ENCODE measurements around the gene UGGT1. TPM values are rescaled to one million over a fixed set of nuclear protein-coding genes. Genes with fewer than 3 reads are reported as not detected.

UGGT1 gene
- total and polyA plus RNA-seq, 9 of the 15 experiments (the other 6 are each of a cell fraction or from before 2014, with no cell fraction given), result 5.1 to 56.4 (median 37.9) TPM

- 85% methylated on average over 4 of the region's 4 CpGs for WGBS (ENCODE audit: insufficient coverage, low coverage, missing lambda C conversion rate)
- Histone ChIP-seq H3K4me2 (ENCODE audit: insufficient read depth, low read length) (no peak overlapping the region), H3K4me3 (no peak overlapping the region), H3K4me1 (replicated peaks in 1 of 2; ENCODE audit: control insufficient read depth in 2 of 2, insufficient read depth in 2 of 2, low read length in 2 of 2) (no peaks in the 10 kb centered on the region), H3K36me3 (ENCODE audit: control insufficient read depth, insufficient read depth, low read length) (peaks cover 94% of the 10 kb centered on the region), H2AFZ (ENCODE audit: low read depth, low read length) (no peak overlapping the region), H3K79me2 (ENCODE audit: control insufficient read depth, insufficient read depth, low read length) (no peaks in the 10 kb centered on the region), H4K20me1 (replicated peaks; ENCODE audit: control insufficient read depth, insufficient read depth, low read length) (no peaks in the 10 kb centered on the region; the same call in 1 of the 2 replicates), H3K9ac (ENCODE audit: insufficient read depth in 1 of 2, low read depth in 2 of 2, low read length in 2 of 2) (no peak overlapping the region), H3K9me1 (ENCODE audit: control insufficient read depth, insufficient read depth, low read length) (no peaks in the 10 kb centered on the region), H3K27me3 (ENCODE audit: control insufficient read depth in 2 of 2, insufficient read depth in 2 of 2, low read length in 2 of 2) (no peaks in the 10 kb centered on the region), H3K27ac (ENCODE audit: extremely low read depth, low read depth, low read length) (no peak overlapping the region), H3K9me3 (replicated peaks; ENCODE audit: control insufficient read depth, insufficient read depth, low read depth, low read length) (no peaks in the 10 kb centered on the region)
- intact Hi-C loops (cut with micrococcal nuclease), result loop anchor here (10.0 kb wide), 1 partner anchor 245 kb away; no protein-coding TSS in a partner anchor
- no peak for TF ChIP-seq FOXA3 (CRISPR knock-in tag; conservative IDR thresholded peaks at IDR 0.05 in 1 of 2, IDR thresholded peaks at IDR 0.05 in 1 of 2)
- TF ChIP-seq SAFB (IDR thresholded peaks at IDR 0.05; ENCODE audit: borderline replicate concordance, low read depth, low read length), result no peak
- no peak for TF ChIP-seq NKRF (IDR thresholded peaks at IDR 0.05; ENCODE audit: borderline replicate concordance)
- 0 out of 2 replicates have a peak, but pooled peaks have one; percentile 9 for TF ChIP-seq CREM (IDR thresholded peaks at IDR 0.05; ENCODE audit: low read depth)
- TF ChIP-seq ZNF282 (CRISPR knock-in tag; IDR thresholded peaks at IDR 0.05), result no peak
- TF ChIP-seq ZNF124 (CRISPR knock-in tag; IDR thresholded peaks at IDR 0.05), result no peak
- FAIRE-seq, result no peak
- CTCF ChIA-PET (ENCODE audit: low intra/inter-chr PET ratio), result no interaction called here
- no peak for ATAC-seq
- DNase-seq (ENCODE audit: extremely low read depth in 1 of 4, low spot score in 3 of 4), result no peak
- POLR2A ChIA-PET, result interaction anchor here (0.6 kb wide), 1 partner anchor 139 kb away, joined by 3 read pairs; no protein-coding TSS in a partner anchor
- no TSS peak for BruUV-seq (replicated peaks)
- in situ Hi-C loops (cut with MboI), result no loop called here
These were observed 79.1 kb downstream of the UGGT1 start for GRCh38 chr2:128169933-128170709.
